C4-2B (cell line): ENCODE data around the gene CEP20.
"Not testable (repeated sequence)": the region's sequence is repeated elsewhere in the genome, so short reads cannot be mapped to it uniquely, and the experiment has no call there.

Experiments
- H3K27ac ChIP-seq: fragments of 450-650 bp; 2 replicates; pipeline ENCODE4 v1.5.1; 2017
- ZFX ChIP-seq: fragments of 450-650 bp; IDR thresholded peaks from 2 replicates; pipeline ENCODE4 v1.6.1; 2017
- TF ChIP-seq, protein P1 (sequence below): fragments of 450-650 bp; conservative IDR thresholded peaks from 2 replicates; pipeline ENCODE4 v1.5.1; 2017; ENCODE audit warnings: mild to moderate bottlenecking

CEP20 gene

GRCh38 chr16:15856901-15857698, 31.3 kb downstream of the CEP20 start, which contains the start of gene MYH11:
MYH11 (minus strand) TSS chr16:15857028; CDS start chr16:15838252, 18,776 bp downstream.
- no peak for TF ChIP-seq ZFX
- TF ChIP-seq, protein P1, sequence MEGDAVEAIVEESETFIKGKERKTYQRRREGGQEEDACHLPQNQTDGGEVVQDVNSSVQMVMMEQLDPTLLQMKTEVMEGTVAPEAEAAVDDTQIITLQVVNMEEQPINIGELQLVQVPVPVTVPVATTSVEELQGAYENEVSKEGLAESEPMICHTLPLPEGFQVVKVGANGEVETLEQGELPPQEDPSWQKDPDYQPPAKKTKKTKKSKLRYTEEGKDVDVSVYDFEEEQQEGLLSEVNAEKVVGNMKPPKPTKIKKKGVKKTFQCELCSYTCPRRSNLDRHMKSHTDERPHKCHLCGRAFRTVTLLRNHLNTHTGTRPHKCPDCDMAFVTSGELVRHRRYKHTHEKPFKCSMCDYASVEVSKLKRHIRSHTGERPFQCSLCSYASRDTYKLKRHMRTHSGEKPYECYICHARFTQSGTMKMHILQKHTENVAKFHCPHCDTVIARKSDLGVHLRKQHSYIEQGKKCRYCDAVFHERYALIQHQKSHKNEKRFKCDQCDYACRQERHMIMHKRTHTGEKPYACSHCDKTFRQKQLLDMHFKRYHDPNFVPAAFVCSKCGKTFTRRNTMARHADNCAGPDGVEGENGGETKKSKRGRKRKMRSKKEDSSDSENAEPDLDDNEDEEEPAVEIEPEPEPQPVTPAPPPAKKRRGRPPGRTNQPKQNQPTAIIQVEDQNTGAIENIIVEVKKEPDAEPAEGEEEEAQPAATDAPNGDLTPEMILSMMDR: no peak
- H3K27ac ChIP-seq: no peak within 1 kb of the TSS

GRCh38 chr16:15856182-15856581, 32.2 kb downstream of the CEP20 start:
- TF ChIP-seq, protein P1: no peak
- TF ChIP-seq ZFX: no peak
- no peak overlapping the region for H3K27ac ChIP-seq

- no peak overlapping the region for H3K27ac ChIP-seq
- no peak for TF ChIP-seq ZFX
- TF ChIP-seq, protein P1: no peak
Measured at GRCh38 chr16:15855704-15856003, 32.7 kb downstream of the CEP20 start.

DNA sequence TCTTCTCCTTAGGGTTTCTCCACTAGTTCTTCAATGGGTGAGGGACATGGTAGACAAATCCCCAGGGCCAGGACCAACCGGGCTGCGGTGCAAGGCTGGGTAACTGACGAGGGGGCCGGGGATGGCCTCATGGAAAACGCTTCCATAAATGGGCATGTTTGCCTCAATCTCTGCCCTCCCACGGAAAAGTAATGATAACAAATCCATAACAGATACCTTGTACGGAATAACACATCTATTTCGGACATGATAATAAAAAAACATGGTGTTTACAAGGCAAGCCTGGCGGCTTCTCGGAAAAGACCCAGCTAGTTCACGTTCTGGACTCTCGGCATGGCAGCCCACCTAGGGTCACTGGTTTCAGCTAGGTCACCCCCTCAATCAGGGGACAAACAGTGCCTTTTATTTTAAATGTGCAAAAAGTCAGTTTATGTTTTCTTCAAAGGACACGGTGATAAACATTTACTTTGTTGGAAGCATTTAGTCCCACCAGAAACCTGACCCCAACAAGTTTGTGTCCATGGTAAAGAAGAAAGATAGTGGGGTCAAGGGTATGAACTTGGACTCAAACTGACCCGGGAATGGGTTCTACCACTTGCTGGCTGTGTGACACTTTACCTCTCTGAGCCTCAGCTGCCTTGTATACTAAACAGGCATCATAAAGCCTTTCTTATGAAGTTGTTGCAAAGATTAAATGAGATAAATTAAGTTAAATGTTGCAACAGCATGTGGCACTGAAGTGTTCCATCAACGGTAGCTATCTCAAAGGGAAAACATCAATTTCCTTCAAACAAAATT, 33.3 kb downstream of the CEP20 start:
- H3K27ac ChIP-seq: no peak overlapping the region
- TF ChIP-seq, protein P1: no peak
- no peak for TF ChIP-seq ZFX

DNA sequence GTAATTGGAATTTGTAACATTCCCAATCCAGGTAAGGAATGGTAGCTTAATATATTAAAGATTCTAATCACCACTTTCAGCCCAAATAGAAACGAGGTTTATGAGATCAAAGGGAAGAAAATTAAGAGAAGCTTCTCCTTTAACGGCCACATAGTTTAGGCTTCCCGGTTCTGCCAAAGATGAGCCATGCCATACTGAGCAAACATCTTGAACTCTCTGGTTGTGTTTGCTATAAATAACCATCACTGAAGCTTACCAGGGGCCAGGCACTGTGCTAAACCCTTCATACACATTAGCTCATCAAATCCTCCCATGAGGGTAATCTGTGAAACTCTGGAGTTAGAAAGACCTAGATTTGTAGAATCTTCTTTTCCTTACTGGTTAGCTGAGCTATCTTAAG, 34.3 kb downstream of the CEP20 start:
- TF ChIP-seq, protein P1: no peak
- no peak for TF ChIP-seq ZFX
- no peak overlapping the region for H3K27ac ChIP-seq

- no peak overlapping the region for H3K27ac ChIP-seq
- TF ChIP-seq ZFX: no peak
- TF ChIP-seq, protein P1: no peak
Measured at GRCh38 chr16:15853021-15853420, 35.4 kb downstream of the CEP20 start.

DNA sequence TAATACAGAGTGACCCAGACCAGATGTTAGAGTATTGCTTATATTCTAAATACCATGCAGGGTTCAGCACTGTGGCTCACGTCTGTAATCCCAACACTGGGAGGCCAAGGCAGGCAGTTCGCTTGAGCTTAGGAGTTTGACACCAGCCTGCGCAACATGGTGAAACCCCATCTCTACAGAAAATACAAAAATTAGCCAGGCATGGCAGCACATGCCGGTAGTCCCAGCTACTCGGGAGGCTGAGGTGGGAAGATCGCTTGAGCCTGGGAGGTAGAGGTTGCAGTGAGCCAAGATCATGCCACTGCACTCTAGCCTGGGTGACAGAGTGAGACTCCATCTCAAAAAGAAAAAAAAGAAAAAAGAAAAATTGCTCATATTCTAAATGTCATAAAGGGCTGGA, 37.8 kb downstream of the CEP20 start:
- not testable (repeated sequence) for H3K27ac ChIP-seq
